SU-DHL-6 (cell line): Measurements from ENCODE around the gene PLCZ1.

Experiments used
- H2AFZ ChIP-seq: fragments of 200-600 bp; sonication (generic); 2 replicates; pipeline ENCODE4 v1.6.1; 2014; ENCODE audit warnings: low read depth, mild to moderate bottlenecking, moderate library complexity, mixed read lengths, antibody characterized with exemption, low read length; ENCODE audit not compliant: severe bottlenecking
- H3F3A ChIP-seq: fragments of 200-600 bp; shearing (Covaris generic); 2 replicates; pipeline ENCODE4 v1.6.0; 2016; ENCODE audit warnings: antibody characterized with exemption, mild to moderate bottlenecking; ENCODE audit not compliant: insufficient read depth
- H3K27ac ChIP-seq: fragments of 200-600 bp; sonication (generic); 2 replicates; pipeline ENCODE4 v1.5.1; 2016; ENCODE audit warnings: low read depth, mild to moderate bottlenecking, low read length, moderate library complexity, mixed read lengths
- H3K27me3 ChIP-seq: fragments of 200-600 bp; sonication (generic), shearing (Covaris generic); 2 replicates; pipeline ENCODE4 v1.6.0; 2014; ENCODE audit warnings: mild to moderate bottlenecking, low read length
- H3K36me3 ChIP-seq: fragments of 200-600 bp; sonication (generic); 2 replicates; pipeline ENCODE4 v1.6.1; 2014; ENCODE audit warnings: mild to moderate bottlenecking, low read length, mixed read lengths
- H3K4me2 ChIP-seq: fragments of 300-600, 200-600 bp; shearing (Covaris generic), sonication (generic); 2 replicates; pipeline ENCODE4 v1.6.0; 2014; ENCODE audit warnings: low read length, low read depth, mild to moderate bottlenecking; ENCODE audit not compliant: poor library complexity, severe bottlenecking
- H3K4me3 ChIP-seq: fragments of 200-600 bp; sonication (generic); 2 replicates; pipeline ENCODE4 v1.5.1; 2014; ENCODE audit warnings: antibody characterized with exemption, low read length, mild to moderate bottlenecking, mixed read lengths; ENCODE audit not compliant: insufficient read depth, poor library complexity, severe bottlenecking
- H3K79me2 ChIP-seq: fragments of 200-600 bp; sonication (generic); 2 replicates; pipeline ENCODE4 v1.6.1; 2014; ENCODE audit warnings: mild to moderate bottlenecking, low read length, moderate library complexity; ENCODE audit not compliant: insufficient read depth
- H3K9ac ChIP-seq: fragments of 200-600 bp; sonication (generic); 2 replicates; pipeline ENCODE4 v1.7.0; 2014; ENCODE audit warnings: mild to moderate bottlenecking, low read length
- H3K9me2 ChIP-seq: fragments of 200-600 bp; sonication (generic); replicated peaks from 2 replicates; pipeline ENCODE4 v1.6.1; 2014; ENCODE audit warnings: low read length; ENCODE audit not compliant: insufficient read depth
- H3K9me3 ChIP-seq: fragments of 200-600 bp; sonication (generic); 2 replicates; pipeline ENCODE4 v1.6.1; 2014; ENCODE audit warnings: low read length, mixed read lengths; ENCODE audit not compliant: insufficient read depth
- H4K20me1 ChIP-seq: fragments of 200-600 bp; sonication (generic); 2 replicates; pipeline ENCODE4 v1.6.1; 2014; ENCODE audit warnings: low read depth, mild to moderate bottlenecking, antibody characterized with exemption, low read length, moderate library complexity, mixed read lengths
- CTCF ChIP-seq: fragments of 200-600 bp; sonication (generic); IDR thresholded peaks from one replicate; pipeline ENCODE4 v1.5.1; 2017; ENCODE audit warnings: antibody characterized with exemption, mild to moderate bottlenecking, low read length, moderate library complexity; ENCODE audit not compliant: insufficient read depth, poor library complexity, severe bottlenecking
- EZH2phosphoT487 ChIP-seq: fragments of 200-600 bp; sonication (generic), shearing (Covaris generic); conservative IDR thresholded peaks from 2 replicates; pipeline ENCODE4 v1.6.1; 2018; ENCODE audit warnings: mild to moderate bottlenecking, antibody characterized with exemption, low read length, moderate library complexity, mixed read lengths

The PLCZ1 gene

GRCh38 chr12:18684430-18684829 is 53.4 kb downstream of the PLCZ1 start:
- H3K9me2 ChIP-seq = no peaks in the 10 kb centered on the region
- H3K9ac ChIP-seq = no peak overlapping the region
- no peak for TF ChIP-seq EZH2phosphoT487
- TF ChIP-seq CTCF = no peak
- no peak overlapping the region for H2AFZ ChIP-seq
- H4K20me1 ChIP-seq = no peaks in the 10 kb centered on the region
- no peaks in the 10 kb centered on the region for H3K9me3 ChIP-seq
- H3K4me2 ChIP-seq = no peak overlapping the region
- no peak overlapping the region for H3K4me3 ChIP-seq
- no peaks in the 10 kb centered on the region for H3K27me3 ChIP-seq
- no peaks in the 10 kb centered on the region for H3F3A ChIP-seq
- no peak overlapping the region for H3K27ac ChIP-seq
- no peaks in the 10 kb centered on the region for H3K36me3 ChIP-seq
- H3K79me2 ChIP-seq = no peaks in the 10 kb centered on the region

GRCh38 chr12:18683327-18684013 is 54.3 kb downstream of the PLCZ1 start:
- no peak overlapping the region for H3K4me2 ChIP-seq
- H3K9me2 ChIP-seq = no peaks in the 10 kb centered on the region
- no peak overlapping the region for H3K27ac ChIP-seq

GRCh38 chr12:18681818-18682217 is 56.0 kb downstream of the PLCZ1 start:
- no peak overlapping the region for H3K9ac ChIP-seq
- H3K4me3 ChIP-seq = no peak overlapping the region
- no peaks in the 10 kb centered on the region for H3F3A ChIP-seq
- H2AFZ ChIP-seq = no peak overlapping the region
- no peak overlapping the region for H3K27ac ChIP-seq
- H3K36me3 ChIP-seq = no peaks in the 10 kb centered on the region
- no peaks in the 10 kb centered on the region for H3K79me2 ChIP-seq
- TF ChIP-seq CTCF (no peak), EZH2phosphoT487 (no peak)
- no peak overlapping the region for H3K4me2 ChIP-seq
- no peaks in the 10 kb centered on the region for H4K20me1 ChIP-seq
- no peaks in the 10 kb centered on the region for H3K9me2 ChIP-seq
- no peaks in the 10 kb centered on the region for H3K27me3 ChIP-seq
- H3K9me3 ChIP-seq = no peaks in the 10 kb centered on the region

More at GRCh38 chr12:18683327-18684013, 54.3 kb downstream of the PLCZ1 start:
- no peak overlapping the region for H3K4me3 ChIP-seq
- H2AFZ ChIP-seq = no peak overlapping the region
- H3K9ac ChIP-seq = no peak overlapping the region
- no peaks in the 10 kb centered on the region for H3F3A ChIP-seq
- TF ChIP-seq CTCF = no peak
- no peak for TF ChIP-seq EZH2phosphoT487
- no peaks in the 10 kb centered on the region for H4K20me1 ChIP-seq
- no peaks in the 10 kb centered on the region for H3K9me3 ChIP-seq
- H3K27me3 ChIP-seq = no peaks in the 10 kb centered on the region
- no peaks in the 10 kb centered on the region for H3K36me3 ChIP-seq
- H3K79me2 ChIP-seq = no peaks in the 10 kb centered on the region
